Liver (tissue), 9 donors: ENCODE measurements around the gene ABHD8. TPM values are rescaled to one million over a fixed set of nuclear protein-coding genes. Genes with fewer than 3 reads are reported as not detected.

Experiments
- DNase-seq: peaks from one replicate; pipeline ENCODE4 v3.0.0-alpha.2; 2017; ENCODE audit warnings: low spot score
- H3K27ac ChIP-seq, 2 donors: one replicate each; pipeline ENCODE4 v1.7.0; 2013; ENCODE audit warnings: inconsistent platforms in 2 of 2, low read length in 2 of 2, control low read depth in 1 of 2, low read depth in 1 of 2, mild to moderate bottlenecking in 1 of 2
- H3K27me3 ChIP-seq, 4 donors: one replicate each; pipeline versions ENCODE4 v1.6.1 to v1.7.0; 2013; ENCODE audit warnings: low read length in 3 of 4, inconsistent platforms in 1 of 4, mild to moderate bottlenecking in 1 of 4, moderate library complexity in 1 of 4; ENCODE audit not compliant: control insufficient read depth in 4 of 4, insufficient read depth in 4 of 4
- H3K36me3 ChIP-seq, 4 donors: one replicate each; pipeline versions ENCODE4 v1.6.1 to v1.7.0; 2013; ENCODE audit warnings: low read length in 3 of 4, mild to moderate bottlenecking in 3 of 4, low read depth in 1 of 4, moderate library complexity in 1 of 4; ENCODE audit not compliant: control insufficient read depth in 4 of 4, insufficient read depth in 3 of 4
- H3K4me1 ChIP-seq, 4 donors: one replicate each; pipeline versions ENCODE4 v1.6.1 to v1.7.0; 2013; ENCODE audit warnings: low read length in 3 of 4, mild to moderate bottlenecking in 3 of 4, moderate library complexity in 1 of 4; ENCODE audit not compliant: control insufficient read depth in 4 of 4, insufficient read depth in 4 of 4
- H3K4me3 ChIP-seq, 3 donors: one replicate each; pipeline versions ENCODE4 v1.6.1 to v1.7.0; 2013; ENCODE audit warnings: low read length in 3 of 3, control low read depth in 1 of 3, low read depth in 1 of 3, mild to moderate bottlenecking in 1 of 3
- H3K9ac ChIP-seq, 2 donors: one replicate each; pipeline ENCODE4 v1.7.0; 2013; ENCODE audit warnings: low read length in 2 of 2, mild to moderate bottlenecking in 2 of 2, moderate library complexity in 2 of 2, control low read depth in 1 of 2, low read depth in 1 of 2
- H3K9me3 ChIP-seq, 4 donors: one replicate each; pipeline versions ENCODE4 v1.6.1 to v1.7.0; 2013; ENCODE audit warnings: low read length in 3 of 4; ENCODE audit not compliant: control insufficient read depth in 4 of 4
- EGR1 ChIP-seq, 2 donors: IDR thresholded peaks; 2 replicates each; pipeline ENCODE4 v1.6.1; 2016 to 2018; ENCODE audit warnings: antibody characterized with exemption in 2 of 2, low read depth in 2 of 2
- FOXA1 ChIP-seq: IDR thresholded peaks from 2 replicates; pipeline ENCODE4 v1.6.1; 2016; ENCODE audit warnings: antibody characterized with exemption
- FOXA2 ChIP-seq: IDR thresholded peaks from 2 replicates; pipeline ENCODE4 v1.6.1; 2016; ENCODE audit warnings: antibody characterized with exemption
- GABPA ChIP-seq, 2 donors: IDR thresholded peaks in 1 of 2; conservative IDR thresholded peaks in 1 of 2; 2 replicates each; pipeline ENCODE4 v1.6.1; 2016; ENCODE audit warnings: antibody characterized with exemption in 2 of 2, mild to moderate bottlenecking in 1 of 2, moderate library complexity in 1 of 2
- HNF4A ChIP-seq, 2 donors: conservative IDR thresholded peaks; 2 replicates each; pipeline ENCODE4 v1.6.1; 2016; ENCODE audit warnings: antibody characterized with exemption in 2 of 2, mild to moderate bottlenecking in 2 of 2
- HNF4G ChIP-seq: IDR thresholded peaks from 2 replicates; pipeline ENCODE4 v1.6.1; 2016; ENCODE audit warnings: antibody characterized with exemption
- JUND ChIP-seq, 2 donors: IDR thresholded peaks; 2 replicates each; pipeline ENCODE4 v1.6.1; 2016; ENCODE audit warnings: antibody characterized with exemption in 2 of 2
- NR2F2 ChIP-seq: IDR thresholded peaks from 2 replicates; pipeline ENCODE4 v1.6.1; 2016; ENCODE audit warnings: antibody characterized with exemption
- RAD21 ChIP-seq, 2 donors: IDR thresholded peaks; 2 replicates each; pipeline ENCODE4 v1.6.1; 2016; ENCODE audit warnings: antibody characterized with exemption in 2 of 2, mild to moderate bottlenecking in 2 of 2
- RXRA ChIP-seq, 2 donors: IDR thresholded peaks; 2 replicates each; pipeline ENCODE4 v1.6.1; 2017 to 2018; ENCODE audit warnings: antibody characterized with exemption in 2 of 2, mild to moderate bottlenecking in 1 of 2
- SP1 ChIP-seq: IDR thresholded peaks from 2 replicates; pipeline ENCODE4 v1.6.1; 2018; ENCODE audit warnings: antibody characterized with exemption, mild to moderate bottlenecking
- TAF1 ChIP-seq: conservative IDR thresholded peaks from 2 replicates; pipeline ENCODE4 v1.6.1; 2016; ENCODE audit warnings: antibody characterized with exemption, mild to moderate bottlenecking
- YY1 ChIP-seq: IDR thresholded peaks from 2 replicates; pipeline ENCODE4 v1.6.1; 2016; ENCODE audit warnings: antibody characterized with exemption, mild to moderate bottlenecking
- WGBS: extraction: QIAGEN DNeasy Blood & Tissue Kit; methylation state at CpG from one replicate; pipeline ENCODE4 v1.1.7; 2013; 5-methylcytosine and 5-hydroxymethylcytosine counted together
- polyA plus RNA-seq, 2 donors: library from polyadenylated mRNA; stranded (reverse) in 1 of 2; unstranded in 1 of 2; fragments of 200-250 nt in 1 of 2; fragments of >200 nt in 1 of 2; fragmentation: Nextera tagmentation in 1 of 2; extraction: Ambion mirVana in 1 of 2; gene quantifications; one replicate each; pipeline versions ENCODE4 v1.2.1 to v1.2.3, GENCODE V29; 2013 to 2015
- total RNA-seq, 2 donors: library from RNA; depleted of rRNA; stranded (reverse); fragments of >200 nt; gene quantifications; one replicate each; pipeline ENCODE4 v1.2.3, GENCODE V29; 2014
- TF ChIP-seq, protein P1 (sequence below): fragments of 150-350 bp; IDR thresholded peaks from 2 replicates; pipeline ENCODE4 v1.5.1; 2017; ENCODE audit warnings: improper control_type of control experiment, low read depth, low read length; ENCODE audit not compliant: missing input control
- TF ChIP-seq, protein P2 (sequence below): IDR thresholded peaks from 2 replicates; pipeline ENCODE4 v1.6.1; 2016; ENCODE audit warnings: antibody characterized with exemption
- TF ChIP-seq, protein P3 (sequence below): IDR thresholded peaks from 2 replicates; pipeline ENCODE4 v1.6.1; 2016; ENCODE audit warnings: antibody characterized with exemption
- TF ChIP-seq, protein P4 (sequence below): IDR thresholded peaks from 2 replicates; pipeline ENCODE4 v1.6.1; 2016; ENCODE audit warnings: antibody characterized with exemption, mild to moderate bottlenecking
- TF ChIP-seq, protein P5 (sequence below): IDR thresholded peaks from 2 replicates; pipeline ENCODE4 v1.6.1; 2016; ENCODE audit warnings: antibody characterized with exemption
- donor health status: healthy.
- donor health status: healthy.
- donor health status: healthy.
- donor health status: healthy.
- donor health status: healthy.

Gene ABHD8
- total and polyA plus RNA-seq, 4 donors = 6.3 to 26.9 (median 14.4) TPM

DNA sequence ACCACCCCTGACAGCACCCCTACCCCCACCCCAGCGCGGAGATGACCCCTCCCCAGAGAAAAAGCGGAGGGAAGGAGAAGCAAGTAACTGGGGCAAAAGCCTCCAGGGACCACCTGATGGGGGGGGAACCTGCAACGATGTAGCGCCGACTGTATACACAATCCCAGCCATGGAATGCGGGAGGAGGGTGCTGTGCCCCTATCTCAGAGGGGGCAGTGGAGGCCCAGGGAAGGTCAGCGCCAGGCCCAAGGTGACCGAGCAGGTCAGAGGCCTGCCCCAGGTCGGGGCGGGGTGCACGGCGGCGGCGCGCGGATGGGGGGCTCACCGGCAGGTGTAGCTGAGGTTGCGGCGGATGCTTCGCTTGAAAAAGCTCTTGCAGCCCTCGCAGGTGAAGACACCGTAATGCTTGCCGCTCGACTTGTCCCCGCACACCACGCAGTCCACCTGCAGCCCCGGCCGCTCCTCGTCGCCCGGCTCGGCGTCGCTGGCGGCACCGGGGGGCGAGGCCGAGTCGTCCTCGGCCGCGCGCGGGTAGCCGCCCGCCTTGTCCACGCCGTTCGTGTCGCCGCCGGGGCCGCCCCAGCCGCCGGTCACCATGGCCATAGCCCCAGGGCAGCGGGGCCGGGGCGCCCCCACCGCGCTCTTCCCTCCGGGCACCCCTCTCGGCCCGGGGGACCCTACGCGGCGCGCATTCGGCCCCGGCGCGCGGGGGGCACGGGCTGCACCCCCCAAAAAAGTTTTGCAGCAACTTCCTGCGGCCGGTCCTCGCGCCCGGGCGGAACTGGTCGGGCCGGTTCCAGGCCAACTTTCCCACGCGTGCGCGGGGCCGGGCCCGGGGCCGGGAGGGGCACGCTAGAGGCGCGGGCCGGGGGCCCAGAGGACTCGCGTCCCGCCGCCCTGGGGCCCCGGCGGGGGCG lies 58.3 kb downstream of the ABHD8 start:
- Histone ChIP-seq H3K27ac (peak overlapping the region; percentile 81), H3K36me3 (no peaks in the 10 kb centered on the region), H3K9me3 (no peaks in the 10 kb centered on the region), H3K9ac (peak overlapping the region in 1 of 2 donors; percentile 60), H3K4me1 (peaks cover 19 to 61% (median 56%) of the 10 kb centered on the region in 4 donors), H3K27me3 (no peaks in the 10 kb centered on the region), H3K4me3 (peak overlapping the region; percentile 75 to 89 (median 88))
- WGBS = 1% methylated on average over 100 of the region's 100 CpGs
- DNase-seq = no peak
- TF ChIP-seq HNF4A (conservative IDR thresholded peaks at IDR 0.05) (no peak), JUND (IDR thresholded peaks at IDR 0.05) (no peak), EGR1 (IDR thresholded peaks at IDR 0.05; ENCODE audit: low read depth in 2 of 2) (no peak), SP1 (no peak), RXRA (IDR thresholded peaks at IDR 0.05) (no peak)

DNA sequence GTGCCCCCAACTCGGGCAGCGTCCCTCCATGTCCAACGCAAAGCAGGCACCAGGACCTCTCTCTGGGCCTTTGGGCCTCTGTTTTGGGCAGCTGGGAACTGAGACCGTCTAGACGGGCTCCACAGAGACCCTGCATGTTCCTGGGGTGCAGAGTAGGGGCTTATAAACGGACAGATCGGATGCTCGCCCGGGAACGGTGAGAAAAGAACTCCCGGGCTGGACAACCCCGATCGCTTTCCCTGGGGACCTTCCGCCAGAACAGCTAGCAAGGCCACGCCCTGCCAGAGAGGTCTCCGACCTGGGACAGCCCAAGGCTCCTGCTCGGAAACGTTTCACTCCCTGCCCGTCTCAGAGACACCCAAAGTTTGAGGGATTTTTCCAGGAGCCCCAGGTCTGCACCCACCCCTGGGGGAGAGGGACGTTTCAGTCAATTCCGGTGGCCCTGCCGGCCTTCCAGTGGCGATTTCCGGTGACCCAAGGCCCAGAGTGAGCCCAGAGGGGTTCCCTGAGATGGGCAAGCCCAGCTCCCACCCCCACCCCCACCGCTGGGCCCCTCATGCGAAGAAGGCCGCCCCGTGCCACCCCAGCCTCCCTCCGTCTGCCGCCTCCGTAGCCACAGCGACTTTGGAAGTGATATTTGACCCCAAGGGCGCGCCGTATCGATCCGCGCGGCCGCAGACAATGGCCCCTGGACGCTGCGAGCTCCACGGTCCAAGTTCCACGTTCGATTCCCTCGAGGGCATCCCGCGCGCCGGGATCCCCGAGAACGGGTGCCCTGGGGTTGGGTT lies 59.2 kb downstream of the ABHD8 start:
- Histone ChIP-seq H3K9ac (peak overlapping the region; percentile 64 to 69), H3K27me3 (no peaks in the 10 kb centered on the region), H3K36me3 (no peaks in the 10 kb centered on the region), H3K4me1 (peaks cover 19 to 65% (median 60%) of the 10 kb centered on the region in 4 donors), H3K4me3 (peak overlapping the region; percentile 75 to 89 (median 88)), H3K9me3 (no peaks in the 10 kb centered on the region), H3K27ac (peak overlapping the region; percentile 81)
- TF ChIP-seq, protein P1, sequence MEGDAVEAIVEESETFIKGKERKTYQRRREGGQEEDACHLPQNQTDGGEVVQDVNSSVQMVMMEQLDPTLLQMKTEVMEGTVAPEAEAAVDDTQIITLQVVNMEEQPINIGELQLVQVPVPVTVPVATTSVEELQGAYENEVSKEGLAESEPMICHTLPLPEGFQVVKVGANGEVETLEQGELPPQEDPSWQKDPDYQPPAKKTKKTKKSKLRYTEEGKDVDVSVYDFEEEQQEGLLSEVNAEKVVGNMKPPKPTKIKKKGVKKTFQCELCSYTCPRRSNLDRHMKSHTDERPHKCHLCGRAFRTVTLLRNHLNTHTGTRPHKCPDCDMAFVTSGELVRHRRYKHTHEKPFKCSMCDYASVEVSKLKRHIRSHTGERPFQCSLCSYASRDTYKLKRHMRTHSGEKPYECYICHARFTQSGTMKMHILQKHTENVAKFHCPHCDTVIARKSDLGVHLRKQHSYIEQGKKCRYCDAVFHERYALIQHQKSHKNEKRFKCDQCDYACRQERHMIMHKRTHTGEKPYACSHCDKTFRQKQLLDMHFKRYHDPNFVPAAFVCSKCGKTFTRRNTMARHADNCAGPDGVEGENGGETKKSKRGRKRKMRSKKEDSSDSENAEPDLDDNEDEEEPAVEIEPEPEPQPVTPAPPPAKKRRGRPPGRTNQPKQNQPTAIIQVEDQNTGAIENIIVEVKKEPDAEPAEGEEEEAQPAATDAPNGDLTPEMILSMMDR = no peak
- TF ChIP-seq EGR1 (IDR thresholded peaks at IDR 0.05; ENCODE audit: low read depth in 2 of 2) (no peak), TAF1 (no peak), SP1 (peak; percentile 29), GABPA (IDR thresholded peaks at IDR 0.05 in 1 of 2, conservative IDR thresholded peaks at IDR 0.05 in 1 of 2) (no peak), FOXA1 (no peak), RXRA (IDR thresholded peaks at IDR 0.05) (peak; percentile 58 to 67), FOXA2 (no peak), RAD21 (IDR thresholded peaks at IDR 0.05) (no peak), HNF4G (peak; percentile 67), YY1 (peak; percentile 70), HNF4A (conservative IDR thresholded peaks at IDR 0.05) (peak; percentile 88 to 89), NR2F2 (peak; percentile 52), JUND (IDR thresholded peaks at IDR 0.05) (peak in 1 of 2 donors; percentile 2)
- TF ChIP-seq, protein P2, sequence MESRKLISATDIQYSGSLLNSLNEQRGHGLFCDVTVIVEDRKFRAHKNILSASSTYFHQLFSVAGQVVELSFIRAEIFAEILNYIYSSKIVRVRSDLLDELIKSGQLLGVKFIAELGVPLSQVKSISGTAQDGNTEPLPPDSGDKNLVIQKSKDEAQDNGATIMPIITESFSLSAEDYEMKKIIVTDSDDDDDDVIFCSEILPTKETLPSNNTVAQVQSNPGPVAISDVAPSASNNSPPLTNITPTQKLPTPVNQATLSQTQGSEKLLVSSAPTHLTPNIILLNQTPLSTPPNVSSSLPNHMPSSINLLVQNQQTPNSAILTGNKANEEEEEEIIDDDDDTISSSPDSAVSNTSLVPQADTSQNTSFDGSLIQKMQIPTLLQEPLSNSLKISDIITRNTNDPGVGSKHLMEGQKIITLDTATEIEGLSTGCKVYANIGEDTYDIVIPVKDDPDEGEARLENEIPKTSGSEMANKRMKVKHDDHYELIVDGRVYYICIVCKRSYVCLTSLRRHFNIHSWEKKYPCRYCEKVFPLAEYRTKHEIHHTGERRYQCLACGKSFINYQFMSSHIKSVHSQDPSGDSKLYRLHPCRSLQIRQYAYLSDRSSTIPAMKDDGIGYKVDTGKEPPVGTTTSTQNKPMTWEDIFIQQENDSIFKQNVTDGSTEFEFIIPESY = no peak
- TF ChIP-seq, protein P3, sequence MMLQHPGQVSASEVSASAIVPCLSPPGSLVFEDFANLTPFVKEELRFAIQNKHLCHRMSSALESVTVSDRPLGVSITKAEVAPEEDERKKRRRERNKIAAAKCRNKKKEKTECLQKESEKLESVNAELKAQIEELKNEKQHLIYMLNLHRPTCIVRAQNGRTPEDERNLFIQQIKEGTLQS = no peak
- TF ChIP-seq, protein P4, sequence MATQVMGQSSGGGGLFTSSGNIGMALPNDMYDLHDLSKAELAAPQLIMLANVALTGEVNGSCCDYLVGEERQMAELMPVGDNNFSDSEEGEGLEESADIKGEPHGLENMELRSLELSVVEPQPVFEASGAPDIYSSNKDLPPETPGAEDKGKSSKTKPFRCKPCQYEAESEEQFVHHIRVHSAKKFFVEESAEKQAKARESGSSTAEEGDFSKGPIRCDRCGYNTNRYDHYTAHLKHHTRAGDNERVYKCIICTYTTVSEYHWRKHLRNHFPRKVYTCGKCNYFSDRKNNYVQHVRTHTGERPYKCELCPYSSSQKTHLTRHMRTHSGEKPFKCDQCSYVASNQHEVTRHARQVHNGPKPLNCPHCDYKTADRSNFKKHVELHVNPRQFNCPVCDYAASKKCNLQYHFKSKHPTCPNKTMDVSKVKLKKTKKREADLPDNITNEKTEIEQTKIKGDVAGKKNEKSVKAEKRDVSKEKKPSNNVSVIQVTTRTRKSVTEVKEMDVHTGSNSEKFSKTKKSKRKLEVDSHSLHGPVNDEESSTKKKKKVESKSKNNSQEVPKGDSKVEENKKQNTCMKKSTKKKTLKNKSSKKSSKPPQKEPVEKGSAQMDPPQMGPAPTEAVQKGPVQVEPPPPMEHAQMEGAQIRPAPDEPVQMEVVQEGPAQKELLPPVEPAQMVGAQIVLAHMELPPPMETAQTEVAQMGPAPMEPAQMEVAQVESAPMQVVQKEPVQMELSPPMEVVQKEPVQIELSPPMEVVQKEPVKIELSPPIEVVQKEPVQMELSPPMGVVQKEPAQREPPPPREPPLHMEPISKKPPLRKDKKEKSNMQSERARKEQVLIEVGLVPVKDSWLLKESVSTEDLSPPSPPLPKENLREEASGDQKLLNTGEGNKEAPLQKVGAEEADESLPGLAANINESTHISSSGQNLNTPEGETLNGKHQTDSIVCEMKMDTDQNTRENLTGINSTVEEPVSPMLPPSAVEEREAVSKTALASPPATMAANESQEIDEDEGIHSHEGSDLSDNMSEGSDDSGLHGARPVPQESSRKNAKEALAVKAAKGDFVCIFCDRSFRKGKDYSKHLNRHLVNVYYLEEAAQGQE = no peak
- TF ChIP-seq, protein P5, sequence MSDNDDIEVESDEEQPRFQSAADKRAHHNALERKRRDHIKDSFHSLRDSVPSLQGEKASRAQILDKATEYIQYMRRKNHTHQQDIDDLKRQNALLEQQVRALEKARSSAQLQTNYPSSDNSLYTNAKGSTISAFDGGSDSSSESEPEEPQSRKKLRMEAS = no peak
- 8% methylated on average over 52 of the region's 52 CpGs for WGBS
- DNase-seq = no peak
